Activated CD4-positive, alpha-beta memory T cell treated with anti-CD3 and anti-CD28 coated beads, Interleukin-2, amount 10 ng/mL, durations not matched to agents 7 days and 5 days (primary cell): ENCODE data around the gene ITIH2. TPM values are rescaled to one million over a fixed set of nuclear protein-coding genes. Genes with fewer than 3 reads are reported as not detected.
"Not testable (repeated sequence)": the region's sequence is repeated elsewhere in the genome, so short reads cannot be mapped to it uniquely, and the experiment has no call there.

Experiments used
- CTCF ChIA-PET: fragments of 350-600 bp; sonication (Branson Sonifier 250); formaldehyde crosslinking; loops from one replicate; lab custom pipeline; 2021; ENCODE audit warnings: antibody characterized with exemption, inconsistent platforms; lab: Charles Lee
- POLR2A ChIA-PET: fragments of 350-600 bp; sonication (Branson Sonifier 250); formaldehyde crosslinking; loops from one replicate; lab custom pipeline; 2021; ENCODE audit warnings: antibody characterized with exemption; lab: Charles Lee
- DNase-seq: peaks from one replicate; pipeline ENCODE4 v3.0.0-alpha.2; 2020
- H3K27ac Mint-ChIP-seq: one replicate; pipeline ENCODE4 v1.8.0; 2021; ENCODE audit warnings: mild to moderate bottlenecking, mixed read lengths
- H3K27me3 Mint-ChIP-seq: one replicate; pipeline ENCODE4 v1.8.0; 2021; ENCODE audit warnings: mixed read lengths
- H3K36me3 Mint-ChIP-seq: one replicate; pipeline ENCODE4 v1.8.0; 2021; ENCODE audit warnings: low read depth, mixed read lengths
- H3K4me1 Mint-ChIP-seq: one replicate; pipeline ENCODE4 v1.8.0; 2021; ENCODE audit warnings: mixed read lengths
- H3K4me3 Mint-ChIP-seq: one replicate; pipeline ENCODE4 v1.8.0; 2021; ENCODE audit warnings: mild to moderate bottlenecking, mixed read lengths
- H3K9me3 Mint-ChIP-seq: one replicate; pipeline ENCODE4 v1.8.0; 2021; ENCODE audit warnings: mixed read lengths
- total RNA-seq, 2 experiments: library from RNA; stranded (reverse); gene quantifications; one replicate each; pipeline ENCODE4 v1.2.3, GENCODE V29; 2021

ITIH2 gene, protein sequence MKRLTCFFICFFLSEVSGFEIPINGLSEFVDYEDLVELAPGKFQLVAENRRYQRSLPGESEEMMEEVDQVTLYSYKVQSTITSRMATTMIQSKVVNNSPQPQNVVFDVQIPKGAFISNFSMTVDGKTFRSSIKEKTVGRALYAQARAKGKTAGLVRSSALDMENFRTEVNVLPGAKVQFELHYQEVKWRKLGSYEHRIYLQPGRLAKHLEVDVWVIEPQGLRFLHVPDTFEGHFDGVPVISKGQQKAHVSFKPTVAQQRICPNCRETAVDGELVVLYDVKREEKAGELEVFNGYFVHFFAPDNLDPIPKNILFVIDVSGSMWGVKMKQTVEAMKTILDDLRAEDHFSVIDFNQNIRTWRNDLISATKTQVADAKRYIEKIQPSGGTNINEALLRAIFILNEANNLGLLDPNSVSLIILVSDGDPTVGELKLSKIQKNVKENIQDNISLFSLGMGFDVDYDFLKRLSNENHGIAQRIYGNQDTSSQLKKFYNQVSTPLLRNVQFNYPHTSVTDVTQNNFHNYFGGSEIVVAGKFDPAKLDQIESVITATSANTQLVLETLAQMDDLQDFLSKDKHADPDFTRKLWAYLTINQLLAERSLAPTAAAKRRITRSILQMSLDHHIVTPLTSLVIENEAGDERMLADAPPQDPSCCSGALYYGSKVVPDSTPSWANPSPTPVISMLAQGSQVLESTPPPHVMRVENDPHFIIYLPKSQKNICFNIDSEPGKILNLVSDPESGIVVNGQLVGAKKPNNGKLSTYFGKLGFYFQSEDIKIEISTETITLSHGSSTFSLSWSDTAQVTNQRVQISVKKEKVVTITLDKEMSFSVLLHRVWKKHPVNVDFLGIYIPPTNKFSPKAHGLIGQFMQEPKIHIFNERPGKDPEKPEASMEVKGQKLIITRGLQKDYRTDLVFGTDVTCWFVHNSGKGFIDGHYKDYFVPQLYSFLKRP
- total RNA-seq = not detected

DNA sequence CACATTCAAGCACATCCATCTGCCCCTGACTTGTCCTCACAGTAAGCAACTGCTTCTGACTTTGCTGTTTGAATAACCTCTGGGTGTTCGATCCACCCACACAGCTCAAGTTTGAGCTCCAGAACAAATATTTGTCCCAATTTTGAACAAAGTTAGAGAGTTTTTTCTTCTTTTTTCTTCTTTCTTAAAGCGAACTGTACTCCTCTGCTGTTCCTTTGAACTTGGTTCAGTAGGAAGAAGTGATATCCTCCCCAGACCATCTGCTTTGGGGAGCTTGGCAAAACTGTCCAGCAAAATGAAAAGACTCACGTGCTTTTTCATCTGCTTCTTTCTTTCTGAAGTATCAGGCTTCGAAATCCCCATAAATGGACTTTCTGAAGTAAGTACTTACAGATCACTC, at the start of gene ITIH2:
ITIH2 (plus strand) TSS at position 177 of the 400 bp plus-strand sequence; CDS start at position 296, 119 bp downstream.
- no peaks in the 10 kb centered on the region for H3K9me3 Mint-ChIP-seq
- CTCF ChIA-PET = interaction anchor here (1.4 kb wide), 1 partner anchor 178 kb away, joined by 3 read pairs; no protein-coding TSS in a partner anchor
- H3K4me1 Mint-ChIP-seq = no peaks in the 10 kb centered on the region
- H3K36me3 Mint-ChIP-seq = no peaks in the 10 kb centered on the region
- H3K4me3 Mint-ChIP-seq = no peak within 1 kb of the TSS
- POLR2A ChIA-PET = no interaction called here
- DNase-seq = no peak
- H3K27me3 Mint-ChIP-seq = peaks cover 27% of the 10 kb centered on the region
- no peak within 1 kb of the TSS for H3K27ac Mint-ChIP-seq

DNA sequence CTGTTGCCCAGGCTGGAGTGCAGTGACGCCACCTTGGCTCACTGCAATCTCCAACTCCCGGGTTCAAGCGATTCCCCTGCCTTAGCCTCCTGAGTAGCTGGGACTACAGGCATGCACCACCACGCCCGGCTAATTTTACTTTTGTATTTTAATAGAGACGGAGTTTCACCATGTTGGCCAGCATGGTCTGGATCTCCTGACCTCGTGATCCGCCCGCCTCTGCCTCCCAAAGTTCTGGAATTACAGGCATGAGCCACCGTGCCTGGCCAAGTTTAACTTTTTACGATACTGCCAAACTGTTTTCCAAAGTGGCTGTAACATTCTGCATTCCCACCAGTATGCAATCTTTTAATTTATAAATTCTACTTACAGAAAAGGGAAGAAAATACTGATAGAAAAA, 46.0 kb upstream of the ITIH2 start:
- H3K4me3 Mint-ChIP-seq, H3K9me3 Mint-ChIP-seq, H3K27ac Mint-ChIP-seq, DNase-seq, H3K36me3 Mint-ChIP-seq, H3K4me1 Mint-ChIP-seq, POLR2A ChIA-PET: not testable (repeated sequence)
- peaks cover 21% of the 10 kb centered on the region for H3K27me3 Mint-ChIP-seq
- CTCF ChIA-PET = interaction anchor here (0.6 kb wide), 1 partner anchor 149 kb away, joined by 4 read pairs; no protein-coding TSS in a partner anchor

DNA sequence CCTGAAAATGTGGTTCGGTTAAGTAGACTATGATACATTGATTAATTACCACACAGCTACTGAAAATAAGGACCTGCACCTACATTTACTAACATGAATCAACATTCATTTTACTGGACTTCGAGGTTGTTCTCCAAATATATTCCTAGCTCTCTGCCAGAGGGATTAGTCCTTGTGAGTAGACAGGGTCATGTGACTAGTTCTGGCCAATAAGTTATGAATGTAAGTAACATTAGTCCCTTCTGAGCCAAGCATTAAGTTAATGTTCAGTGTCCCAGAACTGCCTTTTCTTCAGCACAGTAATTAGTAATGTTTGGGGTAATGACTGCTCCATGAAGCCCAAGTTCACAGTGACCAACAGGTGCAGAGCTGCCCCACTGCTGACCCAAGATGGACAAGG, 45.6 kb upstream of the ITIH2 start:
- POLR2A ChIA-PET = no interaction called here
- Mint-ChIP-seq H3K9me3 (no peaks in the 10 kb centered on the region), H3K27ac (no peak overlapping the region), H3K4me3 (no peak overlapping the region), H3K4me1 (no peaks in the 10 kb centered on the region), H3K36me3 (no peaks in the 10 kb centered on the region), H3K27me3 (peaks cover 24% of the 10 kb centered on the region)
- CTCF ChIA-PET = interaction anchor here (0.6 to 0.8 kb wide), 2 partner anchors 132 to 149 kb away, joined by 3 to 4 read pairs; no protein-coding TSS in a partner anchor
- no peak for DNase-seq

DNA sequence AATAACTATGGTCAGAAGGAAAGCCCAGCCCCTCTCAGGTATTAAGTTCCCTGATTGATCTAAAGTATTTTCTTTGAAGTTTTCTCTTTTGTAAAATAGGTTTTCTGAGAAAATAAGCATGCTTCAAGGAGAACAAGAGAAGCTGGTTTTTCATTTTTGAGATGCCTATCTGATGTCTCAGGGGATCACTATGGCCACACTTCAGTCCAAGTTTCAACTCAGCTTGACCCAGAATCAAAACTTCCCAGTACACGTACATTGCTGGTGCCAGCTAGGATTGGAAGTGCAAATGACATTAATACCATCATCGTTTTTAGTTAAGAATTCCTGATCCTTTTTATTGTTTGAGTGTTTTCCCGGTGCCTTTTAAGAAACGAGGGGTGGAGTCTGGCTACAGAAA, 43.6 kb upstream of the ITIH2 start:
- DNase-seq = no peak
- ChIA-PET CTCF (no interaction called here), POLR2A (no interaction called here)
- no peak overlapping the region for H3K4me3 Mint-ChIP-seq
- H3K27me3 Mint-ChIP-seq = peaks cover 22% of the 10 kb centered on the region
- H3K9me3 Mint-ChIP-seq = no peaks in the 10 kb centered on the region
- H3K36me3 Mint-ChIP-seq = no peaks in the 10 kb centered on the region
- H3K27ac Mint-ChIP-seq = no peak overlapping the region
- H3K4me1 Mint-ChIP-seq = no peaks in the 10 kb centered on the region

DNA sequence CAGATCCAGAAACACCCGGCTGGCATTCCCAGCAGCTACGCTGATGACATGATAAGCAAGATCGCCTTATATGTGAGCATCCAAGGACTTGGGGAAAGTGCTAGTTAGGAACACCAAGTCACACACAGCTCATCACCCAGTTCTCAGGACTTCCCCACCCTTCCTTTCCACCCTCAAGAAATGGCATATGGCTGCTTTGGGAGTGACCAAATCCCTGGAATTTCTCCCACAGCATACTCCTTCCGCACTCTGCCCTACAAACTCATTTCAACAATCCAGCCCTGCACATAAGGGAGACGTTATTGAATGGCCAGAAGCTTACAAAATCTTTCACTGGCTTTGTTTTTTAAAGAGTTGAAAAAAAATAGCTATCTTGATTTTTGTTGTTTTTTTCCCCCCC, 40.6 kb upstream of the ITIH2 start:
- peaks cover 34% of the 10 kb centered on the region for H3K27me3 Mint-ChIP-seq
- no peaks in the 10 kb centered on the region for H3K9me3 Mint-ChIP-seq
- POLR2A ChIA-PET = no interaction called here

DNA sequence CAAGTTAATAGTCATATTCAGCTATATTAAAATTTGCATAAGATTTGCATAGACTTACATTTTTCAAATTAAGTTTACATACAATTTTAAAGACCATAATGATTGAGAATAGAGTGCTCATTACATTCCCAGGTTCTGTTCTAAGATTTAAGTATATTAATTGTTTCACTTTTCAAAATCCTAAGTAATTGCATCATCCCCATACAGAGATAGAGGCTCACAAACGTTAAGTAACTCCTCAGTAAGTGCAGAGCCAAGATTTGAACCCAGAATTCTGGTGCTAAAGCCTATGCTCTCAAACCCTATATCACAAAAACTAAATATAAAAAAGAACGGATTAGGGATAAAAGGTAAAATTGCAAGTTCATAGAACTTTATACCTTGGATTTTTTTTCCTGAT, 38.4 kb upstream of the ITIH2 start:
- POLR2A ChIA-PET = no interaction called here
- DNase-seq = no peak
- Mint-ChIP-seq H3K4me3 (no peak overlapping the region), H3K36me3 (no peaks in the 10 kb centered on the region), H3K9me3 (no peaks in the 10 kb centered on the region), H3K27me3 (peaks cover 50% of the 10 kb centered on the region), H3K4me1 (peaks cover 8% of the 10 kb centered on the region), H3K27ac (no peak overlapping the region)
- CTCF ChIA-PET = no interaction called here

More for the DNA sequence above, 40.6 kb upstream of the ITIH2 start:
- Mint-ChIP-seq H3K36me3 (no peaks in the 10 kb centered on the region), H3K27ac (no peak overlapping the region), H3K4me1 (peaks cover 5% of the 10 kb centered on the region), H3K4me3 (no peak overlapping the region)
- CTCF ChIA-PET = interaction anchor here (1.5 kb wide), 1 partner anchor 25 kb away, joined by 4 read pairs; no protein-coding TSS in a partner anchor
- no peak for DNase-seq

DNA sequence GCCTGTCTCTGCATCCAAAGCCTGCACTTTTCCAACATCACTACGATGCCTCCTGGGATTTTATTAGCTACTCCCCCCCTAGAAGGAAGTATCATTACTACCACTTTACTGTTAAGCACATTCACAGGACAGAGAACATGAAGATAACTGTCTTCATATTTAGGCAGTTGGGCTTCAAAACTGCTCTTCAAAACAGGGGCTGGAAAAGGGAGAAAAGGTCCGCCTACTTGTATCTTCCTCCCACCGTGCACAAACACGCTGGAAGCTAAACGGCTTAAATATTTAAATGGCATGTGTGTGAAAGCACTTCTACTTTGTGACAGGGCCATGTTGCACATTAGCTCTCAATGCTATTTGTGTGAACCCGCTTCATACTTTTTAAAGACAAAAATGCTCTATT, 37.3 kb upstream of the ITIH2 start:
- peaks cover 55% of the 10 kb centered on the region for H3K27me3 Mint-ChIP-seq
- no peaks in the 10 kb centered on the region for H3K9me3 Mint-ChIP-seq
- H3K36me3 Mint-ChIP-seq = no peaks in the 10 kb centered on the region
- POLR2A ChIA-PET = no interaction called here
- H3K4me3 Mint-ChIP-seq = peak overlapping the region; percentile 28
- peaks cover 8% of the 10 kb centered on the region for H3K4me1 Mint-ChIP-seq
- CTCF ChIA-PET = interaction anchor here (1.1 kb wide), 1 partner anchor 21 kb away, joined by 3 read pairs; no protein-coding TSS in a partner anchor
- DNase-seq = no peak
- H3K27ac Mint-ChIP-seq = no peak overlapping the region

DNA sequence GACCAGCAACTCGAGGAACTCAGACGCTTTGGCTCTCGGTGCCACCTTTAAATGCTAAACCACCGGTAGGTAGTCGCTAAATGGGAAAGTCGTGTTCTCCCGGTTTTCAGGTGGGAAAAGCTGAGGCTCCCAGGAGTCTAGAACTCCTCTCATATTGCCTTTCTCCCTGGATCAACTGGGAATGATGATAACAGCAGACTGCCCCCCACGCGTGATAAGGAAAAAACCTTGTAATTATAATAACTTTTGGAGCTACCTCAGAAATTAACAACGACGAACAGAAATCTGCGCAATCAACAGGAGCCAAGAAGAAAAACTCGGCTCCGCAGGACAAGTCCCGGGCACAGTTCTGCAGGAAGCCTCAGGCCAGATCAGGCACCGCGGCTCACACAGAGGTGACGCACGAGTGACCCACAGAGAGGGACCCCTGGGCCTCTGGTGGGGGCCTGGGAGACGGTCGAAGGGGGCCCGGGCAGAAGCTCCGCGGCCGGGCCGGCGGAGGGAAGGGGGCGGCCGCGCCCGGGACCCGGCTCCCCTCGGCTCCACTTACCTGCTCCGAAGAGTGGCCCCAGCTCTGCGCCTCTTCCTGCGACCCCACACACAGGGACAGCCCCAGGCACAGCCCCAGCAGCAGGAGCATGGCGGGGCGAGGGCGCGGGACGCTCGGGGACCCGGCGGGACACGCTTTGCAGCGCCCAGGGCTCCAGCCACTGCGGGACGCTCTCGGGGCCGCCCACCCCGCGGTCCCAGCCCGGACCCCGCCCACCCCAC, 36.7 kb upstream of the ITIH2 start, which contains the start of gene ITIH5:
ITIH5 (minus strand) TSS at position 714 of the 771 bp plus-strand sequence; CDS start at position 640, 74 bp downstream.
- H3K36me3 Mint-ChIP-seq = no peaks in the 10 kb centered on the region
- DNase-seq = no peak
- peaks cover 8% of the 10 kb centered on the region for H3K4me1 Mint-ChIP-seq
- no peak within 1 kb of the TSS for H3K27ac Mint-ChIP-seq
- ChIA-PET CTCF (interaction anchor here (1.1 kb wide), 1 partner anchor 21 kb away, joined by 3 read pairs; no protein-coding TSS in a partner anchor), POLR2A (no interaction called here)
- peak within 1 kb of the TSS; percentile 37 for H3K4me3 Mint-ChIP-seq
- no peaks in the 10 kb centered on the region for H3K9me3 Mint-ChIP-seq
- H3K27me3 Mint-ChIP-seq = peaks cover 57% of the 10 kb centered on the region

DNA sequence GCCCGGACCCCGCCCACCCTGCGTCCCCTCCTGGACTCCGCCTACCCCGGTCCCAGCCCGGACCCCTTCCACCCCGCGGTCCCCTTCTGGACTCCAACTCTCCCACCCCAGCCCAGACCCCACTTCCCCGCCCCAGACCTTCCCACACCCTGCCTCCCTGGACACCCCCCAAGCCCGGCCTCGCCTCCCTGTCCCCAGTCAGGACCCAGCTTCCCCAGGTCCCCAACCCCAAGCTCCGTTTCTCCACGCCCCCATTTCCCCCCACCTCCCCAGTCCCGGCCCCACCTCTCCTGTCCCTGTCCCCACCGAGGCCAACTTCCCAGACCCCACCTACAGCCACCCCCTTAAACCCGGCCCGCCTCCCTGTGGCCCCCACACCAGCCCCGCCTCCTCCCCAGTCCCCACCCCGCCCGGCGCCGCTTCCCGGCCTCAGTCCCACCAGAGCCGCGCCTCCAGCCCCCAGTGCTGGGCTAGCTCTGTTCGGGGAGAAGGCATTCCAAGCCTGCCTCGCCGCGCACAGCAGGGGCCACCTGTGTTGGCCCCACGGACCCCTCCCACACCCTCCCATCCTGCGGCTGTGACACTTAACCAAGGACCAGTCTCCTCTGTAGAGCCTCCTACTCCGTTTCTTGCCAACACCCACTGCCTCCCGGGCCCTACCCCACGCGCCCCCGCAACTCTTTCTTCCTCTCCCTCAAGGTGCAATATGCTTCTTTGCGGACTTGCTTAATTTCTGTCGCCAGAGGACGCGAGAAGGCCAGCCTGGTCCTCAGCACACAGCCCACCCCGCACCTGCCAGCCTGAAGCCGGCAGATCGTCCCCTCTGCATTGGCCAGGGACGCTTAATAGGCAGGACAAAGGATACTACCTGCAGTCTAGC, 35.6 kb upstream of the ITIH2 start:
- no peaks in the 10 kb centered on the region for H3K36me3 Mint-ChIP-seq
- no peak for DNase-seq
- POLR2A ChIA-PET = no interaction called here
- peaks cover 8% of the 10 kb centered on the region for H3K4me1 Mint-ChIP-seq
- no peak overlapping the region for H3K27ac Mint-ChIP-seq
- H3K9me3 Mint-ChIP-seq = no peaks in the 10 kb centered on the region
- H3K4me3 Mint-ChIP-seq = peak overlapping the region; percentile 37
- CTCF ChIA-PET = no interaction called here
- peaks cover 54% of the 10 kb centered on the region for H3K27me3 Mint-ChIP-seq

DNA sequence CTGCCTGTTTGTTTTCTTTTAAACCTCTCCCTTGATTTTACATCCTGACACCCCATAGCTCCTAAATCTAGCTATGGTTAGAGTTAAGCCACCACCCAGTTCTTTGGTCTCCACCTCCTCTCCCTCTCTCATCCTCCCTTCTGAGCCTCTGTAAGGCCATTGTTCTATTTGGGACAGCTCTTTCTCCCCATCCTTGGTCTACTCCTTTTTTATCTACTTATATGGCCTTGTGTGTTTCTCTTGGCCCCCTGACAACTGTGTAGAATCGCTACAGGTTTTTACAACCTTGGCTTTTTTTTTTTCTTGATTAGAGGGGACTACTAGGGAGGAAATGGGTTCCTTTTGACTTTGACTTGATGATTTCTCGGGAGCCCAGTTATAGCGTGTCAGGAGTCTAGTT, 33.0 kb upstream of the ITIH2 start:
- DNase-seq = no peak
- Mint-ChIP-seq H3K9me3 (no peaks in the 10 kb centered on the region), H3K36me3 (no peaks in the 10 kb centered on the region), H3K4me3 (no peak overlapping the region), H3K27me3 (peaks cover 57% of the 10 kb centered on the region), H3K4me1 (peaks cover 8% of the 10 kb centered on the region), H3K27ac (no peak overlapping the region)
- CTCF ChIA-PET = no interaction called here
- POLR2A ChIA-PET = no interaction called here

DNA sequence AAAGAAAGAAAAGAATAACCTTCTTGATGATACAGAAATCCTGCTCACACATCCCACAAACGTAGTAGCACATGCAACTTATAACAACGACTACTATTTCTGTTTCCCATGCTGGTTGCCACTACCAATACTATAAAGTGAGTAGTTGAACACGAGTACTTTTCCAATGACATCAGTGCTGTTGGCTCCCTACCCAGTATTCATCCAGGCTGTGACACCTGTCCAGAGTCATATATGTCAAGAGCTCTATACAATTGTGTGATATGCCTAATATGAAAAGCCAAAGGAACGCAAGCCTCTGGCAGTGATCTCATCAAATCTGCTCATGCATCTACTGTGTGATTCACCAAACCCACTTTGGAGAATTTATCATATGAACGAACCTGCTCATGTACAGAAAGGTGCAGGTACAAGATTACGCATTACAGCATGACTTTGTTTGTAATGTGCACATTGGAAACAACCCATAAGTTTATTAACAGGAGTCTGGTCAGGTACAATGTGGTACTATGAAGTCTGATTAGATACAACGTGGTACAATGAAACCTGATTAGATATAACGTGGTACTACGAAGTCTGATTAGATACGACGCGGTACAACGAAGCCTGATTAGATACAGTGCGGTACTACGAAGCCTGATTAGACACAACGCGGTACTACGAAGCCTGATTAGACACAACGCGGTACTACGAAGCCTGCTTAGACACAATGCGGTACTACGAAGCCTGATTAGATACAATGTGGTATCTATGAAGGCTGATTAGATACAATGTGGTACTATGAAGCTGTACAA, 30.6 kb upstream of the ITIH2 start:
- Mint-ChIP-seq H3K4me3 (no peak overlapping the region), H3K36me3 (no peaks in the 10 kb centered on the region), H3K9me3 (no peaks in the 10 kb centered on the region), H3K4me1 (peaks cover 3% of the 10 kb centered on the region), H3K27ac (no peak overlapping the region), H3K27me3 (peaks cover 47% of the 10 kb centered on the region)
- no peak for DNase-seq
- ChIA-PET CTCF (no interaction called here), POLR2A (no interaction called here)
